Kasumi-1 (cell line): ENCODE results near the gene CHST6.
"Not testable (repeated sequence)": the region's sequence is repeated elsewhere in the genome, so short reads cannot be mapped to it uniquely, and the experiment has no call there.

Source experiments
- DNase-seq, 2 experiments: peaks; one replicate each; lab custom pipeline; 2025; lab: John Stamatoyannopoulos, UW

The CHST6 gene

GRCh38 chr16:75433732-75434413 is 61.4 kb downstream of the CHST6 start:
- peak; percentile 92 for DNase-seq

GRCh38 chr16:75432828-75433731 is 62.2 kb downstream of the CHST6 start, which contains the start of gene CFDP1:
TSS of gene CFDP1 (minus strand) at chr16:75433503. CDS start at chr16:75433352, 151 bp downstream.
- peak; percentile 91 to 93 for DNase-seq

GRCh38 chr16:75429621-75430403 is 65.4 kb downstream of the CHST6 start:
- DNase-seq: no peak

- not testable (repeated sequence) for DNase-seq
Observed at GRCh38 chr16:75426524-75426923, 68.7 kb downstream of the CHST6 start.

GRCh38 chr16:75424105-75424762 is 71.0 kb downstream of the CHST6 start:
- not testable (repeated sequence) for DNase-seq

- DNase-seq: no peak
Observed at GRCh38 chr16:75423723-75424104, 71.5 kb downstream of the CHST6 start.
